HepG2 (cell line): Measurements from ENCODE around the gene MFSD6. TPM values are rescaled to one million over a fixed set of nuclear protein-coding genes. Genes with fewer than 3 reads are reported as not detected.
"Not testable (repeated sequence)": the region's sequence is repeated elsewhere in the genome, so short reads cannot be mapped to it uniquely, and the experiment has no call there.

ENCODE experiments used
- ATAC-seq: fragments of 200-7000 bp; cut with Tn5 transposase; 3 replicates; pipeline ENCODE4 v1.9.1; 2020; ENCODE audit warnings: mild to moderate bottlenecking, moderate library complexity
- BruUV-seq: library from RNA; stranded (reverse); fragments of 400-500 nt; replicated peaks from 2 replicates; lab custom pipeline; 2021; lab: Mats Ljungman, UMichigan
- CTCF ChIA-PET: fragments of 300-600 bp; formaldehyde crosslinking; extraction: SDS; loops from one replicate; lab custom pipeline; 2021; ENCODE audit warnings: low total read pairs, inconsistent platforms, low intra/inter-chr PET ratio; lab: Yijun Ruan, JAX
- POLR2A ChIA-PET: fragments of 350-600 bp; sonication (Branson Sonifier 250); formaldehyde crosslinking; loops from one replicate; lab custom pipeline; 2020; ENCODE audit warnings: antibody characterized with exemption, inconsistent platforms; lab: Yijun Ruan, JAX
- DNase-seq: peaks from one replicate; pipeline ENCODE4 v3.0.0-alpha.2; 2015; ENCODE audit warnings: low spot score
- FAIRE-seq: peaks from 3 replicates; lab custom pipeline; 2011; peaks lifted over from hg19 to GRCh38; lab: Jason Lieb, UNC
- H2AFZ ChIP-seq: one replicate; pipeline ENCODE4 v1.6.1; 2011; ENCODE audit warnings: low read length, inconsistent platforms
- H3K27ac ChIP-seq: fragments of 300-600 bp; 3 replicates; pipeline ENCODE4 v1.8.0; 2011; ENCODE audit warnings: mixed run types, mild to moderate bottlenecking, mixed read lengths, low read length, inconsistent platforms; ENCODE audit not compliant: insufficient read depth; ENCODE audit errors: extremely low read length
- H3K27me3 ChIP-seq, 2 experiments: fragments of 200-600 bp in 1 of 2; 2 replicates in 1 of 2; 3 replicates in 1 of 2; pipeline versions ENCODE4 v1.6.0 to v1.8.0; 2011; ENCODE audit warnings: low read length in 2 of 2, mild to moderate bottlenecking in 2 of 2, moderate library complexity in 2 of 2, inconsistent platforms in 1 of 2; ENCODE audit not compliant: insufficient read depth in 2 of 2, control insufficient read depth in 1 of 2
- H3K36me3 ChIP-seq, 2 experiments: fragments of 200-600 bp in 1 of 2; replicated peaks in 1 of 2; 2 replicates in 1 of 2; 3 replicates in 1 of 2; pipeline versions ENCODE4 v1.5.1 to v1.8.0; 2011; ENCODE audit warnings: low read length in 2 of 2, inconsistent platforms in 1 of 2; ENCODE audit not compliant: insufficient read depth in 2 of 2, control insufficient read depth in 1 of 2
- H3K4me1 ChIP-seq: 2 replicates; pipeline ENCODE4 v1.5.1; 2012; ENCODE audit warnings: low read length, inconsistent platforms; ENCODE audit not compliant: insufficient read depth
- H3K4me2 ChIP-seq: 2 replicates; pipeline ENCODE4 v1.6.0; 2011; ENCODE audit warnings: low read depth, low read length, inconsistent platforms
- H3K4me3 ChIP-seq, 3 experiments: fragments of 200-600 bp in 1 of 3; sonication (generic), shearing (Covaris generic) in 1 of 3; replicated peaks in 1 of 3; 2 replicates each; pipeline ENCODE4 v1.5.1; 2011 to 2016; ENCODE audit warnings: low read length in 3 of 3, inconsistent platforms in 2 of 3, low read depth in 2 of 3, mild to moderate bottlenecking in 2 of 3, control low read depth in 1 of 3, mixed read lengths in 1 of 3; ENCODE audit not compliant: insufficient read depth in 1 of 3
- H3K79me2 ChIP-seq: one replicate; pipeline ENCODE4 v1.6.1; 2011; ENCODE audit warnings: low read length, inconsistent platforms; ENCODE audit not compliant: insufficient read depth
- H3K9ac ChIP-seq: 2 replicates; pipeline ENCODE4 v1.6.0; 2011; ENCODE audit warnings: mild to moderate bottlenecking, low read depth, low read length, inconsistent platforms; ENCODE audit not compliant: insufficient read depth
- H3K9me3 ChIP-seq: 2 replicates; pipeline ENCODE4 v1.5.1; 2012; ENCODE audit warnings: mild to moderate bottlenecking, low read length
- H4K20me1 ChIP-seq: 2 replicates; pipeline ENCODE4 v1.6.0; 2011; ENCODE audit warnings: inconsistent platforms, mild to moderate bottlenecking, low read length, moderate library complexity; ENCODE audit not compliant: insufficient read depth
- AFF4 ChIP-seq: sonication (generic); formaldehyde crosslinking; IDR thresholded peaks from 2 replicates; pipeline ENCODE4 v1.4.0; 2020; ENCODE audit warnings: missing genetic modification reagents
- MEF2D ChIP-seq: sonication (generic); formaldehyde crosslinking; IDR thresholded peaks from 2 replicates; pipeline ENCODE4 v1.5.1; 2020; ENCODE audit warnings: mild to moderate bottlenecking, missing genetic modification reagents
- NFIC ChIP-seq: IDR thresholded peaks from 2 replicates; pipeline ENCODE4 v1.6.1; 2012; ENCODE audit warnings: mild to moderate bottlenecking, low read length, inconsistent platforms
- SP2 ChIP-seq: sonication (generic); formaldehyde crosslinking; IDR thresholded peaks from 2 replicates; pipeline ENCODE4 v1.5.1; 2020; ENCODE audit warnings: mild to moderate bottlenecking, missing genetic modification reagents
- ZNF850 ChIP-seq: sonication (generic); formaldehyde crosslinking; conservative IDR thresholded peaks from 2 replicates; pipeline ENCODE4 v1.9.0; 2021; ENCODE audit warnings: mild to moderate bottlenecking, missing genetic modification reagents
- WGBS: methylation state at CpG from one replicate; pipeline ENCODE4 v1.1.6; 2017; ENCODE audit warnings: low lambda C conversion rate; 5-methylcytosine and 5-hydroxymethylcytosine counted together
- in situ Hi-C: cut with HindIII; loops from 2 replicates; pipeline ENCODE4 v1.10.0; 2017; ENCODE audit warnings: low pct_unique_long_range_greater_than_20kb; ENCODE audit not compliant: extremely low pct_ligation_motif_present
- intact Hi-C: fragments of 100-400 bp; cut with micrococcal nuclease; formaldehyde crosslinking; loops from one replicate; pipeline ENCODE4 v1.10.0; 2022; ENCODE audit not compliant: unreplicated experiment
- polyA plus RNA-seq, 8 experiments: library from polyadenylated mRNA; depleted of rRNA in 3 of 8; stranded (reverse) in 7 of 8; unstranded in 1 of 8; fragments of >200 nt; fragmentation: Illumina TruSeq in 4 of 8; extraction: Trizol in 4 of 8; gene quantifications; 2 replicates each; pipeline versions ENCODE4 v1.2.1 to v1.2.3, GENCODE V29; 2011 to 2016; ENCODE audit warnings: low read depth in 4 of 8, missing spikeins in 1 of 8, mixed read lengths in 1 of 8; ENCODE audit not compliant: insufficient read depth in 1 of 8
- total RNA-seq, 5 experiments: library from RNA; depleted of rRNA; stranded (reverse); fragments of >200 nt; fragmentation: Illumina TruSeq; extraction: Trizol; gene quantifications; 2 replicates each; pipeline ENCODE4 v1.2.3, GENCODE V29; 2016; ENCODE audit warnings: low read depth in 1 of 5

The MFSD6 gene
- total and polyA plus RNA-seq, 2 of the 13 experiments (the other 11 are each of a cell fraction or from before 2014, with no cell fraction given) = 0.92 to 1.4 TPM

GRCh38 chr2:190507135-190507534, 99.0 kb downstream of the MFSD6 start (continued):
- no peak for TF ChIP-seq AFF4 (CRISPR knock-in tag)
- no peak for TF ChIP-seq MEF2D
- no peak for TF ChIP-seq ZNF850
- no peak for TF ChIP-seq NFIC
- no peak for TF ChIP-seq SP2

- WGBS = 92% methylated on average over 5 of the region's 5 CpGs
- DNase-seq, H3K4me3 ChIP-seq, FAIRE-seq, H3K36me3 ChIP-seq, H4K20me1 ChIP-seq, H3K4me1 ChIP-seq, H3K27me3 ChIP-seq, BruUV-seq, H2AFZ ChIP-seq, H3K27ac ChIP-seq, H3K4me2 ChIP-seq, H3K9ac ChIP-seq, H3K9me3 ChIP-seq, POLR2A ChIA-PET, ATAC-seq, H3K79me2 ChIP-seq: not testable (repeated sequence)
- in situ Hi-C loops = loop anchor here (10.0 to 25.0 kb wide), 2 partner anchors 173 to 425 kb away; partner anchors contain the start of gene INPP1
- intact Hi-C loops = loop anchor here (2.0 to 5.0 kb wide), 4 partner anchors 137 to 328 kb away; partner anchors contain the start of gene INPP1
- CTCF ChIA-PET = interaction anchor here (1.8 kb wide), 1 partner anchor 421 kb away, joined by 9 read pairs; no protein-coding TSS in a partner anchor
Observed at GRCh38 chr2:190509895-190510294, 101.7 kb downstream of the MFSD6 start.
